PC-9 (cell line): Measurements from ENCODE around the gene AGAP1. TPM values are rescaled to one million over a fixed set of nuclear protein-coding genes. Genes with fewer than 3 reads are reported as not detected.

Experiments
- BruUV-seq: library from RNA; stranded (reverse); fragments of 400-500 nt; replicated peaks from 2 replicates; lab custom pipeline; 2021; lab: Mats Ljungman, UMichigan
- CTCF ChIA-PET: fragments of 300-600 bp; sonication (Branson Sonifier 250); formaldehyde crosslinking; loops from one replicate; lab custom pipeline; 2022; ENCODE audit warnings: antibody characterized with exemption; lab: Charles Lee
- POLR2A ChIA-PET: fragments of 300-600 bp; sonication (Branson Sonifier 250); formaldehyde crosslinking; loops from one replicate; lab custom pipeline; 2022; ENCODE audit warnings: antibody characterized with exemption; ENCODE audit not compliant: unreplicated experiment; lab: Charles Lee
- DNase-seq, 2 experiments: peaks; one replicate each; pipeline versions ENCODE4 v3.0.0 to v3.0.0-alpha.2; 2015 to 2022; ENCODE audit warnings: mixed read lengths in 1 of 2
- H2AFZ ChIP-seq: fragments of 200-600 bp; sonication (generic); 2 replicates; pipeline ENCODE4 v1.8.1; 2017; ENCODE audit warnings: antibody characterized with exemption
- H3F3A ChIP-seq: fragments of 200-600 bp; sonication (generic); 2 replicates; pipeline ENCODE4 v1.8.1; 2017; ENCODE audit warnings: antibody characterized with exemption, mild to moderate bottlenecking, low read depth; ENCODE audit not compliant: insufficient read depth
- H3K27ac ChIP-seq: fragments of 200-600 bp; sonication (generic); 2 replicates; pipeline ENCODE4 v1.6.1; 2016; ENCODE audit warnings: mixed run types
- H3K27me3 ChIP-seq: fragments of 200-600 bp; sonication (generic); 2 replicates; pipeline ENCODE4 v1.6.1; 2016; ENCODE audit warnings: low read depth, mixed run types; ENCODE audit not compliant: insufficient read depth
- H3K36me3 ChIP-seq: fragments of 200-600 bp; sonication (generic); 2 replicates; pipeline ENCODE4 v1.6.1; 2016; ENCODE audit warnings: low read depth, mixed run types
- H3K4me1 ChIP-seq: fragments of 200-600 bp; sonication (generic); replicated peaks from 2 replicates; pipeline ENCODE4 v1.6.1; 2016; ENCODE audit warnings: mixed run types; ENCODE audit not compliant: insufficient read depth
- H3K4me2 ChIP-seq: fragments of 200-600 bp; sonication (generic); 2 replicates; pipeline ENCODE4 v1.6.1; 2017; ENCODE audit warnings: mixed run types
- H3K4me3 ChIP-seq: fragments of 200-600 bp; sonication (generic); 2 replicates; pipeline ENCODE4 v1.6.1; 2016; ENCODE audit warnings: mixed run types
- H3K79me2 ChIP-seq: fragments of 200-600 bp; sonication (generic); 2 replicates; pipeline ENCODE4 v1.6.1; 2017; ENCODE audit warnings: low read depth, mixed run types
- H3K9me2 ChIP-seq: fragments of 200-600 bp; sonication (generic); 2 replicates; pipeline ENCODE4 v1.8.1; 2017; ENCODE audit warnings: mild to moderate bottlenecking; ENCODE audit not compliant: insufficient read depth
- H3K9me3 ChIP-seq: fragments of 200-600 bp; sonication (generic); 2 replicates; pipeline ENCODE4 v1.8.1; 2016; ENCODE audit warnings: low read depth; ENCODE audit not compliant: insufficient read depth
- H4K20me1 ChIP-seq: fragments of 200-600 bp; sonication (generic); 2 replicates; pipeline ENCODE4 v1.8.1; 2017; ENCODE audit not compliant: insufficient read depth
- CTCF ChIP-seq: fragments of 200-600 bp; sonication (generic); conservative IDR thresholded peaks from 2 replicates; pipeline ENCODE4 v1.6.1; 2017; ENCODE audit warnings: mixed run types, antibody characterized with exemption, mild to moderate bottlenecking, moderate library complexity
- EZH2 ChIP-seq: fragments of 200-600 bp; sonication (generic); IDR thresholded peaks from 2 replicates; pipeline ENCODE4 v1.8.0; 2017; ENCODE audit warnings: antibody characterized with exemption, low read depth
- intact Hi-C: fragments of 100-400 bp; cut with micrococcal nuclease; formaldehyde crosslinking; loops from one replicate; pipeline ENCODE4 v1.10.0; 2022; ENCODE audit not compliant: unreplicated experiment
- total RNA-seq: library from RNA; stranded (reverse); gene quantifications from 2 replicates; pipeline ENCODE4 v1.2.3, GENCODE V29; 2021

AGAP1 gene
- total RNA-seq, 1 experiment from 2014 or later, result 91.4 TPM

GRCh38 chr2:236131073-236131692, 637.3 kb downstream of the AGAP1 start:
- POLR2A ChIA-PET, result no interaction called here
- Histone ChIP-seq H3K27ac (no peak overlapping the region), H3K4me3 (no peak overlapping the region), H2AFZ (no peak overlapping the region), H3K4me1 (no peaks in the 10 kb centered on the region), H3K9me3 (no peaks in the 10 kb centered on the region), H3K27me3 (no peaks in the 10 kb centered on the region), H3K36me3 (no peaks in the 10 kb centered on the region), H3F3A (peaks cover 1% of the 10 kb centered on the region; the same call in 1 of the 2 replicates), H3K9me2 (no peaks in the 10 kb centered on the region), H3K79me2 (no peaks in the 10 kb centered on the region), H4K20me1 (peaks cover 13% of the 10 kb centered on the region; the same call in 1 of the 2 replicates), H3K4me2 (no peak overlapping the region)
- no peak for TF ChIP-seq EZH2
- TF ChIP-seq CTCF, result no peak
- no peak for DNase-seq
- CTCF ChIA-PET, result no interaction called here
- BruUV-seq, result no TSS peak
- intact Hi-C loops, result no loop called here

- CTCF ChIA-PET, result no interaction called here
- Histone ChIP-seq H3K27me3 (no peaks in the 10 kb centered on the region), H3K27ac (no peak overlapping the region), H3K79me2 (no peaks in the 10 kb centered on the region), H3K4me2 (no peak overlapping the region), H4K20me1 (peaks cover 6% of the 10 kb centered on the region; the same call in 1 of the 2 replicates), H2AFZ (no peak overlapping the region), H3K9me2 (no peaks in the 10 kb centered on the region), H3K36me3 (no peaks in the 10 kb centered on the region), H3K4me3 (no peak overlapping the region), H3K9me3 (no peaks in the 10 kb centered on the region), H3K4me1 (no peaks in the 10 kb centered on the region), H3F3A (no peaks in the 10 kb centered on the region; the same call in 1 of the 2 replicates)
- no peak for DNase-seq
- no TSS peak for BruUV-seq
- POLR2A ChIA-PET, result no interaction called here
- TF ChIP-seq EZH2, result no peak
- intact Hi-C loops, result no loop called here
Observed at GRCh38 chr2:236133410-236134012, 639.7 kb downstream of the AGAP1 start.

- Histone ChIP-seq H4K20me1 (no peaks in the 10 kb centered on the region; the same call in 1 of the 2 replicates), H3K9me2 (no peaks in the 10 kb centered on the region), H3K4me3 (no peak overlapping the region), H3F3A (peaks cover 3% of the 10 kb centered on the region; the same call in 1 of the 2 replicates), H3K4me2 (no peak overlapping the region), H3K27me3 (no peaks in the 10 kb centered on the region), H3K27ac (no peak overlapping the region), H3K4me1 (no peaks in the 10 kb centered on the region), H3K36me3 (no peaks in the 10 kb centered on the region), H3K9me3 (no peaks in the 10 kb centered on the region), H2AFZ (no peak overlapping the region), H3K79me2 (no peaks in the 10 kb centered on the region)
- DNase-seq, result no peak
- ChIA-PET POLR2A (no interaction called here), CTCF (no interaction called here)
- TF ChIP-seq CTCF (no peak), EZH2 (no peak)
- intact Hi-C loops, result no loop called here
- no TSS peak for BruUV-seq
Observed at GRCh38 chr2:236136538-236136937, 642.7 kb downstream of the AGAP1 start.
